Upper lobe of left lung (tissue), 6 donors: ENCODE data around the gene UBL3. TPM values are rescaled to one million over a fixed set of nuclear protein-coding genes. Genes with fewer than 3 reads are reported as not detected.

ENCODE experiments used
- ATAC-seq, 2 donors: fragments of 200-7000 bp; cut with Tn5 transposase; one replicate each; pipeline ENCODE4 v1.9.1; 2022; ENCODE audit warnings: mild to moderate bottlenecking in 2 of 2, moderate library complexity in 2 of 2; ENCODE audit not compliant: low FRiP score in 2 of 2
- DNase-seq, 2 donors: peaks; one replicate each; pipeline ENCODE4 v3.0.0-alpha.2; 2019 to 2020
- H3K27ac ChIP-seq, 4 donors: fragments of 200-600 bp; sonication (generic); one replicate each; pipeline ENCODE4 v1.5.1; 2016 to 2019
- H3K27me3 ChIP-seq, 4 donors: fragments of 200-600 bp; sonication (generic); one replicate each; pipeline ENCODE4 v1.5.1; 2017 to 2019
- H3K36me3 ChIP-seq, 4 donors: fragments of 200-600 bp; sonication (generic); one replicate each; pipeline ENCODE4 v1.5.1; 2016 to 2019
- H3K4me1 ChIP-seq, 4 donors: fragments of 200-600 bp; sonication (generic); one replicate each; pipeline ENCODE4 v1.5.1; 2018 to 2019
- H3K4me3 ChIP-seq, 4 donors: fragments of 200-600 bp; sonication (generic); one replicate each; pipeline ENCODE4 v1.5.1; 2017 to 2019; ENCODE audit warnings: mild to moderate bottlenecking in 2 of 4, moderate library complexity in 1 of 4
- H3K9me3 ChIP-seq, 4 donors: fragments of 200-600 bp; sonication (generic); one replicate each; pipeline ENCODE4 v1.5.1; 2018 to 2019
- CTCF ChIP-seq, 6 experiments: fragments of 450-650 bp in 4 of 6; fragments of 200-600 bp in 2 of 6; sonication (generic) in 2 of 6; IDR thresholded peaks; one replicate each; pipeline ENCODE4 v1.5.1; 2016 to 2019; ENCODE audit warnings: antibody characterized with exemption in 6 of 6
- EP300 ChIP-seq, 4 donors: sonication (generic); formaldehyde crosslinking; IDR thresholded peaks; one replicate each; pipeline ENCODE4 v1.5.1; 2017; ENCODE audit warnings: antibody characterized with exemption in 4 of 4, control low read depth in 2 of 4
- POLR2A ChIP-seq, 4 donors: fragments of 450-650 bp; IDR thresholded peaks; one replicate each; pipeline ENCODE4 v1.5.1; 2016 to 2017; ENCODE audit warnings: antibody characterized with exemption in 4 of 4, mild to moderate bottlenecking in 2 of 4
- POLR2AphosphoS5 ChIP-seq, 2 donors: sonication (generic); formaldehyde crosslinking; IDR thresholded peaks; one replicate each; pipeline ENCODE4 v1.5.1; 2017; ENCODE audit warnings: antibody characterized with exemption in 2 of 2
- WGBS, 2 donors: methylation state at CpG; one replicate each; pipeline ENCODE4 v1.1.5; 2017 to 2018; 5-methylcytosine and 5-hydroxymethylcytosine counted together
- total RNA-seq, 6 donors: library from RNA; depleted of rRNA in 4 of 6; stranded (reverse); fragments of >200 nt in 4 of 6; gene quantifications; one replicate each; pipeline versions ENCODE4 v1.1.0 to v1.2.1, GENCODE V29; 2016 to 2021
- donor health status: DM: no; HTN: no; CAD: no; lungs with moderate emphysema.
- donor health status: DM: no; HTN: yes; CAD: no; lungs with severe emphysema.

Gene UBL3
- total RNA-seq, 6 donors from 2014 or later = 32.5 to 122 (median 53.3) TPM

GRCh38 chr13:29791997-29792780, 58.2 kb downstream of the UBL3 start:
- Histone ChIP-seq H3K27ac (no peak overlapping the region), H3K4me1 (peaks cover 5 to 16% (median 6%) of the 10 kb centered on the region in 4 donors), H3K36me3 (no peaks in the 10 kb centered on the region), H3K4me3 (no peak overlapping the region), H3K9me3 (no peaks in the 10 kb centered on the region), H3K27me3 (no peaks in the 10 kb centered on the region)
- TF ChIP-seq POLR2AphosphoS5 (IDR thresholded peaks at IDR 0.05) (no peak), EP300 (IDR thresholded peaks at IDR 0.05) (no peak), POLR2A (IDR thresholded peaks at IDR 0.05) (no peak), CTCF (IDR thresholded peaks at IDR 0.05) (no peak)
- DNase-seq (no peak), ATAC-seq (no peak)
- WGBS, 2 donors = 87 to 92% methylated on average over 5 of the region's 5 CpGs

GRCh38 chr13:29791508-29791907, 58.9 kb downstream of the UBL3 start:
- H3K4me1 ChIP-seq = peaks cover 5 to 17% (median 7%) of the 10 kb centered on the region in 4 donors
- 78 to 79% methylated on average over 1 of the region's 1 CpG for WGBS, 2 donors
- no peaks in the 10 kb centered on the region for H3K36me3 ChIP-seq
- no peak for TF ChIP-seq POLR2A (IDR thresholded peaks at IDR 0.05)
- no peak for TF ChIP-seq POLR2AphosphoS5 (IDR thresholded peaks at IDR 0.05)
- TF ChIP-seq CTCF (IDR thresholded peaks at IDR 0.05) = no peak
- TF ChIP-seq EP300 (IDR thresholded peaks at IDR 0.05) = no peak
- no peak for DNase-seq
- no peak overlapping the region for H3K4me3 ChIP-seq
- no peaks in the 10 kb centered on the region for H3K9me3 ChIP-seq
- H3K27ac ChIP-seq = no peak overlapping the region
- no peaks in the 10 kb centered on the region for H3K27me3 ChIP-seq
- no peak for ATAC-seq

GRCh38 chr13:29786698-29787097, 63.7 kb downstream of the UBL3 start:
- Histone ChIP-seq H3K36me3 (no peaks in the 10 kb centered on the region), H3K27me3 (no peaks in the 10 kb centered on the region), H3K9me3 (no peaks in the 10 kb centered on the region), H3K4me3 (no peak overlapping the region), H3K4me1 (peaks cover 6 to 21% (median 9%) of the 10 kb centered on the region in 4 donors), H3K27ac (no peak overlapping the region)
- 85 to 97% methylated on average over 1 of the region's 1 CpG for WGBS, 2 donors
- ATAC-seq (no peak), DNase-seq (no peak)
- no peak for TF ChIP-seq CTCF (IDR thresholded peaks at IDR 0.05)
- TF ChIP-seq POLR2A (IDR thresholded peaks at IDR 0.05) = no peak
- no peak for TF ChIP-seq POLR2AphosphoS5 (IDR thresholded peaks at IDR 0.05)
- TF ChIP-seq EP300 (IDR thresholded peaks at IDR 0.05) = no peak

- H3K36me3 ChIP-seq = no peaks in the 10 kb centered on the region
- TF ChIP-seq EP300 (IDR thresholded peaks at IDR 0.05) (no peak), POLR2A (IDR thresholded peaks at IDR 0.05) (no peak), CTCF (IDR thresholded peaks at IDR 0.05) (no peak), POLR2AphosphoS5 (IDR thresholded peaks at IDR 0.05) (no peak)
- peaks cover 6 to 21% (median 9%) of the 10 kb centered on the region in 4 donors for H3K4me1 ChIP-seq
- H3K27me3 ChIP-seq = no peaks in the 10 kb centered on the region
- no peaks in the 10 kb centered on the region for H3K9me3 ChIP-seq
- no peak overlapping the region for H3K4me3 ChIP-seq
- ATAC-seq (no peak), DNase-seq (no peak)
- no peak overlapping the region for H3K27ac ChIP-seq
These were observed 64.4 kb downstream of the UBL3 start for GRCh38 chr13:29785978-29786377.

GRCh38 chr13:29782798-29783197, 67.6 kb downstream of the UBL3 start:
- Histone ChIP-seq H3K27ac (no peak overlapping the region), H3K4me3 (no peak overlapping the region), H3K4me1 (peaks cover 6 to 15% (median 9%) of the 10 kb centered on the region in 4 donors), H3K27me3 (no peaks in the 10 kb centered on the region), H3K36me3 (no peaks in the 10 kb centered on the region), H3K9me3 (no peaks in the 10 kb centered on the region)
- ATAC-seq = no peak
- DNase-seq = no peak
- 91 to 94% methylated on average over 1 of the region's 1 CpG for WGBS, 2 donors
- TF ChIP-seq POLR2AphosphoS5 (IDR thresholded peaks at IDR 0.05) (no peak), POLR2A (IDR thresholded peaks at IDR 0.05) (no peak), EP300 (IDR thresholded peaks at IDR 0.05) (no peak), CTCF (IDR thresholded peaks at IDR 0.05) (no peak)
